Measurements from ENCODE around the gene OGDH.

The OGDH gene

GRCh38 chr7:44750424-44750823 lies 144.0 kb downstream of the OGDH start:
- H3K4me3 ChIP-seq (ENCODE audit: low read depth, low read length): peak overlapping the region; percentile 91
- no peak for DNase-seq (ENCODE audit: low read depth)
- TF ChIP-seq, protein P1, sequence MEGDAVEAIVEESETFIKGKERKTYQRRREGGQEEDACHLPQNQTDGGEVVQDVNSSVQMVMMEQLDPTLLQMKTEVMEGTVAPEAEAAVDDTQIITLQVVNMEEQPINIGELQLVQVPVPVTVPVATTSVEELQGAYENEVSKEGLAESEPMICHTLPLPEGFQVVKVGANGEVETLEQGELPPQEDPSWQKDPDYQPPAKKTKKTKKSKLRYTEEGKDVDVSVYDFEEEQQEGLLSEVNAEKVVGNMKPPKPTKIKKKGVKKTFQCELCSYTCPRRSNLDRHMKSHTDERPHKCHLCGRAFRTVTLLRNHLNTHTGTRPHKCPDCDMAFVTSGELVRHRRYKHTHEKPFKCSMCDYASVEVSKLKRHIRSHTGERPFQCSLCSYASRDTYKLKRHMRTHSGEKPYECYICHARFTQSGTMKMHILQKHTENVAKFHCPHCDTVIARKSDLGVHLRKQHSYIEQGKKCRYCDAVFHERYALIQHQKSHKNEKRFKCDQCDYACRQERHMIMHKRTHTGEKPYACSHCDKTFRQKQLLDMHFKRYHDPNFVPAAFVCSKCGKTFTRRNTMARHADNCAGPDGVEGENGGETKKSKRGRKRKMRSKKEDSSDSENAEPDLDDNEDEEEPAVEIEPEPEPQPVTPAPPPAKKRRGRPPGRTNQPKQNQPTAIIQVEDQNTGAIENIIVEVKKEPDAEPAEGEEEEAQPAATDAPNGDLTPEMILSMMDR (IDR thresholded peaks at IDR 0.05; ENCODE audit: low read depth, low read length, missing control alignments): no peak

DNA sequence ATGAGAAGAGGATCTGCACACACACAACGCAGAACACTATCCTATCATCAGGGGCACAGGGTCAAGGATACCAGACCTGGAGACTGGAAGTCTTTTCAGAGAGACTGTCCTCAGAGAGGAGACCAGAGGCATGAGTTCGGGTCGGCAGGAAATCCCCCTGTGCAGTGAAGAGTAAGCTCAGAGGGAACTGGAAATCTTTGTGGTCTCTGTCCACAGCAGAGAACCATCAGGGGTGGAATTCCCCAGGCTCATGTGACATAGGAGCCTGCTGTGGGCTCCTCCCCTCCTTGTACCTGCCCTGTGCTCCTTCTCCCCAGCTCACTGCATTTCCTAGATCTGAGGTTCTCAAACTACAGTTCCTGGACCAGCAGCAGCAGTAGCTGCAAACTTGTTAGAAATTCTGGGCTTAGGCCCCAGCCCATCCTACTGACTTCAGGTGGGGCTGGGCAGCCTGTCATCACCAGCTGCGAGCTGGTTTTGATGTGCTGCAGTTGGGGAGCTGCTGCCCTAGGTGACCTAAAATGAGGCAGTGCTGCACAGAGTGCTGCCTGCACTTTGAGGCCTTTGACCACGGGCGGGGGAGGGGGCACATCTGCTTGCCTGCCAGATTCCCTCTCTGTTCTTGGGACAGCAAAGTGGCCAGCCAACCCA lies 144.6 kb downstream of the OGDH start:
- peak; percentile 75 for DNase-seq (ENCODE audit: low read depth)
- TF ChIP-seq, protein P1 (IDR thresholded peaks at IDR 0.05; ENCODE audit: low read depth, low read length, missing control alignments): no peak
- peak overlapping the region; percentile 91 for H3K4me3 ChIP-seq (ENCODE audit: low read depth, low read length)

DNA sequence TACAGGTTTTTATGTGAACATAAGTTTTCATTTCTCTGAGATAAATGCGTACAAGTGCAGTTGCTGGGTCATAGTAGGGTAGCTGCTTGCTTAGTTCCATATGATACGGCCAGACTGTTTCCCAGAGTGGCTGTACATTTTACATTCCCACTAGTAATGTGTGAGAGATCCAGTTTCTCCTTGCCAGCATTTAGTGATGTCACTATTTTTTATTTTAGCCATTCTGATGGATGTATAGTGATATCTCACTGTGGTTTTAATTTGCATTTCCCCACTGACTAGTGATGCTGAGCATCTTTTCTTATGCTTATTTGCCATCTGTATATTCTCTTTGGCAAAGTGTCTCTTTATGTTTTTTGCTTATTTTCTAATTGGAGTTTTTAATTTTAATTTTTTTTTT lies 146.4 kb downstream of the OGDH start:
- H3K4me3 ChIP-seq (ENCODE audit: low read depth, low read length): no peak overlapping the region; the same call in 1 of the 2 replicates
- TF ChIP-seq, protein P1 (IDR thresholded peaks at IDR 0.05; ENCODE audit: low read depth, low read length, missing control alignments): no peak

DNA sequence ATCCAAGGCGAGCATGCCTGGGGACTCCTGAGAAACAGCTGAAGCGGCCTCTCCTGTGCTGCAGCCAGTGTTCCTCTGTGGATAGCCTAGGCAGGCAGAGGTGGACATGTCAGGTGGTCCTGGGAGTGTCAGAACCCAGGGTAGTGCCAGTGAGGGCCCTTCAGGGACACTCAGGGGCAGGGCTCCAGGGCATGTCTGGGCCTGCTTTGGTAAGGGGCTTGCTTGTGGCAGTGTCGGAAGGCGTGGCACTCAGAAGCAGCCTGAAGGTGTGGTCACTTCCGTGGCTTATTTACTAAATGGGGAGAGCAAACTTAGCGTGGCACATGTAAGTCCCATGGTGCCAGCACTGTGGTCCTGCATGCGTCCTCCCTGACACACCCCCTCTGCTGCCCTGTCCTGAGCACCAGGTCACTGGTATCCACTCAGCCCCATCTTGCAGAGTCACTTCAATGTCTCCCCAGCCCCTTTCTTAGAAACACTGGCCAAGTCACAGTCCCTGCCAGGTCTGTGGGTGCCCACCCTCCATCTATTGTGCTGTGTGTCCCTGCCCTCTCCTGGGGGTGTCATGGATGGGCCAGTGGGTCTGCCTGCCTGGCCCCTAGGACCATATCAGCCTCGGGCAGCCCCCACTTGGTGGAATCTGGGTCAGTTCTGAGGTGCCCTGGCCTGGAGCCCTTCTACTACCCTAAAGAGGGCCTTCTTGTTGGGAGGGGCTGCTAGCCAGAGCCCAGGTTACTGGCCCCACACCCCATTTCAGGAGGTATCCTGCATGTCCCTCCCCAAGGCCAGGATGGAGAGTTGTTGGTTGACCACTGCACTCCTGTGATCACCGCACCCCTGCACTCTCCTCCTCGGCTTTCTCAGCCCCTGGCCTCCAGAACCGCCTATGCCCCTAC lies 148.6 kb downstream of the OGDH start:
- no peak for DNase-seq (ENCODE audit: low read depth)
- TF ChIP-seq, protein P1 (IDR thresholded peaks at IDR 0.05; ENCODE audit: low read depth, low read length, missing control alignments): no peak
- no peak overlapping the region for H3K4me3 ChIP-seq (ENCODE audit: low read depth, low read length)

More for the DNA sequence above, 146.4 kb downstream of the OGDH start:
- no peak for DNase-seq (ENCODE audit: low read depth)

DNA sequence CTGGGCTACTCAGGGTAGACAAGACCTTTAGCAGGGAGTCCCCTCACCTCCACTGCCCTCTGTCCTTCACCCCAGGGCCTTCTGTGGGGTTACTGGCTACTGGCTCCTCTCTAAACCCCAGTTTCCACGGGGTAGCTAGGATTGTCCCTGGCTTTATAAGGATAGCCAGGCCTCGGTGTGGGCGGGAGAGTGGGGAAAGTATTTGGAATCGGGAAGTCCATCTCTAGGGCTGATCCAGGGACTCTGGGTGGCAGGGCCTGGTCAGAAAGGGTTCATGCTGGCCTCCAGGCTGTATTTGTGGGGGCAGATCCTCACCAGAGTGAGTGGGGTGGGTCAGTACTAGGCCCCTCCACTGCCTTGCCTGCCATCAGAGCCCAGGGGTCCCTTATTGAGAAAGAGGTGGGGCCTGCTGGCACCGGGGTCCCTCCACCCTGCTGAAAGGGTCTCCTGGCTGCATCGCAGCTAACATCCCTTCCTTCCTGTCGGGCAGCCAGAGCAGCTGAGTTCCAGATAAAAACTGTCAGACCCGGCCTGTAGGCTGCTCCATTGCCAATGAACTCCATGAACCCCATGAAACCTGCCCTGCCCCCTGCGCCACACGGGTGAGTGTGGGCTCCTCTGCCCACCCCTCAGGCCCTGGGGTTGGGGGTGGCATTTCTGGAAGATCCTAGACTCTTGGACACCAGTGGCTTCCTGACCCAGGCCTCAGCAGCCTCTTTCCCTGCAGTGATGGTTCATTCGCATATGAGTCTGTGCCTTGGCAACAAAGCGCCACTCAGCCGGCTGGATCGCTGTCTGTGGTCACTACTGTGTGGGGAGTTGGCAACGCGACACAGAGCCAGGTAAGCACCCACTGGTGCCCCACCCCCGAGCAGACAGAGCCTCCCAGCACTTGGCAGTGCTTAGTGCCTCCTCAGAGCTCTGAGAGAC lies 149.5 kb downstream of the OGDH start:
- TF ChIP-seq, protein P1 (IDR thresholded peaks at IDR 0.05; ENCODE audit: low read depth, low read length, missing control alignments): no peak
- DNase-seq (ENCODE audit: low read depth): no peak
- no peak overlapping the region for H3K4me3 ChIP-seq (ENCODE audit: low read depth, low read length)

DNA sequence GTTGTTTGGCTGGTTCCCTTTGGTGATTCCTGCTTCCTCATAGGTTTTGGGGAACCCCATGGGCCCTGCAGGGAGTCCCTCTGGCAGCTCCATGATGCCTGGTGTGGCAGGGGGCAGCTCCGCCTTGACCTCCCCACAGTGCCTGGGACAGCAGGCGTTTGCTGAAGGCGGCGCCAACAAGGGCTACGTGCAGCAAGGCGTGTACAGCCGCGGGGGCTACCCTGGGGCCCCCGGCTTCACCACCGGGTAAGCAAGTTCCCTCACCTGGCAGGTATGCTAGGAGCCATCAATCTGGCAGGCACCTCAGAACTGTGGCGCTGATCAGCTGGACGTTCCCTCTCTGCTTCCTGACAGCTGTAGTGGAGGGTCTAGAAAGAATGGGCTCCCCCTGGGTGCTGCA lies 150.5 kb downstream of the OGDH start:
- DNase-seq (ENCODE audit: low read depth): no peak
- no peak overlapping the region for H3K4me3 ChIP-seq (ENCODE audit: low read depth, low read length)
- TF ChIP-seq, protein P1 (IDR thresholded peaks at IDR 0.05; ENCODE audit: low read depth, low read length, missing control alignments): no peak
